ENCODE measurements around the gene SULF2. TPM values are rescaled to one million over a fixed set of nuclear protein-coding genes. Genes with fewer than 3 reads are reported as not detected.

Gene SULF2
- total RNA-seq, 2 experiments from 2014 or later, result 0.17 to 0.34 TPM

GRCh38 chr20:47703748-47704147 is 81.5 kb downstream of the SULF2 start:
- no peak for DNase-seq
- ChIA-PET POLR2A (no interaction called here), CTCF (interaction anchor here (0.6 to 1.4 kb wide), 3 partner anchors 8 to 1851 kb away, joined by 3 to 4 read pairs (median 4); no protein-coding TSS in a partner anchor)
- no peaks in the 10 kb centered on the region for H3K4me1 Mint-ChIP-seq (ENCODE audit: low read depth)
- H3K36me3 Mint-ChIP-seq, result no peaks in the 10 kb centered on the region
- no peak overlapping the region for H3K4me3 Mint-ChIP-seq
- H3K27me3 Mint-ChIP-seq, result peaks cover 5% of the 10 kb centered on the region
- no peak overlapping the region for H3K27ac Mint-ChIP-seq
- intact Hi-C loops (cut with micrococcal nuclease), result no loop called here
- H3K9me3 Mint-ChIP-seq, result no peaks in the 10 kb centered on the region

- H3K27ac Mint-ChIP-seq, result no peak overlapping the region
- DNase-seq, result no peak
- ChIA-PET POLR2A (no interaction called here), CTCF (no interaction called here)
- no peaks in the 10 kb centered on the region for H3K36me3 Mint-ChIP-seq
- intact Hi-C loops (cut with micrococcal nuclease), result no loop called here
- no peak overlapping the region for H3K4me3 Mint-ChIP-seq
- H3K27me3 Mint-ChIP-seq, result peaks cover 4% of the 10 kb centered on the region
- H3K4me1 Mint-ChIP-seq (ENCODE audit: low read depth), result no peaks in the 10 kb centered on the region
- H3K9me3 Mint-ChIP-seq, result no peaks in the 10 kb centered on the region
Observed at GRCh38 chr20:47701612-47702011, 83.7 kb downstream of the SULF2 start.

DNA sequence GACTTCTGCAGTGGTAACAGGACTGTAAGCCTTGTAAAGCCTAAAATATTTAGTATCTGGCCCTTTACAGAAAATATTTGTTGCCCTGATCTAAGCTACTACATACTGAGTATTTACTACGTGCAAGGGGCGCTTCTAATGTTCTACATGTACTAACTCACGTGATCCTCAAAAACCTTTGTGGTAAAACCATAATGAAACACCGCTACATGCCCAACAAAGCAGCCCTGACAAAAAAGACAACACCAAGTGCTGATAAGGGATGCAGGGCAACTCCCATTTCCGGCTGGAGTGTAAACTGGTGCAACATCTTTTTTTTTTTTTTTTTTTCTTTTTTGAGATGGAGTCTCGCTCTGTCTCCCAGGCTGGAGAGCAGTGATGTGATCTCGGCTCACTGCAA is 85.0 kb downstream of the SULF2 start:
- intact Hi-C loops (cut with micrococcal nuclease), result no loop called here
- H3K36me3 Mint-ChIP-seq, result no peaks in the 10 kb centered on the region
- H3K9me3 Mint-ChIP-seq, result peaks cover 2% of the 10 kb centered on the region
- no peak overlapping the region for H3K4me3 Mint-ChIP-seq
- H3K27ac Mint-ChIP-seq, result no peak overlapping the region
- no peak for DNase-seq
- POLR2A ChIA-PET, result no interaction called here
- H3K4me1 Mint-ChIP-seq (ENCODE audit: low read depth), result peaks cover 6% of the 10 kb centered on the region
- CTCF ChIA-PET, result no interaction called here
- peaks cover 4% of the 10 kb centered on the region for H3K27me3 Mint-ChIP-seq

DNA sequence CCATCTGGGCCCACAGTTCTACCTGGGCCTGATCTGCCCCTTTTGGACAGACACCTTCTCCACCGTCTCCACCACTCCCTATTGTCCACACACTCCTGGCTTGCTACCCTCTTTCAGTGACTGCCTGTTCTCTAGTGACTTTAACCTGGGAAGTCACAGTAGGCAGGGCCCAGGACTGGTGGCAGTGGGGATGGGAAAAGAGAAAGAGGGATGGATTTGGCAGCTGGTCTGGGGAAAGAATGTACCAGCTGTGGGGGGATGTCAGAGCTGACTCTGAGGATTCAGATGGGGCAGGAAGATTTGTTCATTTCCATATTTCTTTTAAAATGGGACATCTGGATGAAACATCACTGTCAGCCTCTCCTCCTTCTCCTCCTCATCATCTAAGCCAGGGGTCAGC is 85.5 kb downstream of the SULF2 start:
- no peaks in the 10 kb centered on the region for H3K36me3 Mint-ChIP-seq
- H3K4me3 Mint-ChIP-seq, result no peak overlapping the region
- intact Hi-C loops (cut with micrococcal nuclease), result no loop called here
- CTCF ChIA-PET, result no interaction called here
- H3K27ac Mint-ChIP-seq, result no peak overlapping the region
- no peak for DNase-seq
- peaks cover 2% of the 10 kb centered on the region for H3K9me3 Mint-ChIP-seq
- H3K27me3 Mint-ChIP-seq, result peaks cover 2% of the 10 kb centered on the region
- H3K4me1 Mint-ChIP-seq (ENCODE audit: low read depth), result peaks cover 11% of the 10 kb centered on the region
- POLR2A ChIA-PET, result no interaction called here

- ChIA-PET CTCF (no interaction called here), POLR2A (no interaction called here)
- H3K4me3 Mint-ChIP-seq, result no peak overlapping the region
Observed at GRCh38 chr20:47698142-47698541, 87.1 kb downstream of the SULF2 start.

GRCh38 chr20:47696856-47697255 is 88.4 kb downstream of the SULF2 start:
- intact Hi-C loops (cut with micrococcal nuclease), result no loop called here
- POLR2A ChIA-PET, result no interaction called here
- Mint-ChIP-seq H3K27me3 (no peaks in the 10 kb centered on the region), H3K36me3 (no peaks in the 10 kb centered on the region), H3K27ac (no peak overlapping the region), H3K4me3 (no peak overlapping the region), H3K4me1 (ENCODE audit: low read depth) (peaks cover 14% of the 10 kb centered on the region), H3K9me3 (peaks cover 2% of the 10 kb centered on the region)
- CTCF ChIA-PET, result no interaction called here
- no peak for DNase-seq

More at GRCh38 chr20:47698142-47698541, 87.1 kb downstream of the SULF2 start:
- no peak overlapping the region for H3K27ac Mint-ChIP-seq
- no peaks in the 10 kb centered on the region for H3K36me3 Mint-ChIP-seq
- H3K27me3 Mint-ChIP-seq, result no peaks in the 10 kb centered on the region
- peaks cover 14% of the 10 kb centered on the region for H3K4me1 Mint-ChIP-seq (ENCODE audit: low read depth)
- H3K9me3 Mint-ChIP-seq, result peaks cover 2% of the 10 kb centered on the region
- intact Hi-C loops (cut with micrococcal nuclease), result no loop called here
- DNase-seq, result no peak

DNA sequence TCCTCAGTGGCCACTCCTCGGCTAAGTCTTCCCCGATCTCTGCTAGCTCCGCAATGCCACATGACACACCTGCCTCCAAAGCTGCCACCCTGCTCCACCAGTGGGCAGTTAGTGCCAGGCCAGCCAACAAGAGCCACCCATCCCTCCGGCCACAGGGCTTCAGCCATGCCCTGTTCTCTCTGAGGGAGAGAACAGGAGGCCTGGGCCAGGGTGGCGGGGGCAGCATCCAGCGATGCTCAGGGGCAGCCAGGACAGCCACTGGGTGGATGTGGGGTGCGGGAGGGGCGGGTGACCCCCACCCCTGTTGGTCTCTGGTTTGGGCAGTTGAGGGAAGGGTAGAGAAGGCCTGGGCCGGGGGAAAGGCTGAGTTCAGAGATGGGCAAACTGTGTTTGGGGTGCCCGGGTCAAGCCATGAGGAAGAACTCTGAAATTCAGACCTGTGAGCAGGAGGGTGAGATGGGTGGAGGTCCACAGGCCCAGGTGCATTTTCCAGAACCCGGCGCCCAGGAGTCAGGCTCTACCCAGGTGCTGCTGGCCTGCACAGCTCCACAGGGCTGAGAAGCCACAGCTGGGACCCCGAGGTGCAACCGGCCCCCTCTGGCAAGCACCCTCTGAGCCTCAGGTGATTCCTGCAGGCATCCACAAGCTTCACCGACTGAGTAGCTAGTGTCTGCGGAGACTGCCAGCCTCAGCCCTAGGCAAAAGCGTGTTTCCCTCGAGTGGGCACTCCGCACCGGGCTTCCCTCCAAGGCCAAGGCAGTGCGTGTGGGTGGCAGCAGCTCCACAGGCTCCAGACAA is 91.1 kb downstream of the SULF2 start:
- Mint-ChIP-seq H3K36me3 (no peaks in the 10 kb centered on the region), H3K4me1 (ENCODE audit: low read depth) (peaks cover 14% of the 10 kb centered on the region), H3K9me3 (peaks cover 2% of the 10 kb centered on the region), H3K27me3 (no peaks in the 10 kb centered on the region), H3K4me3 (no peak overlapping the region), H3K27ac (no peak overlapping the region)
- ChIA-PET POLR2A (interaction anchor here (0.6 kb wide), 1 partner anchor 1132 kb away, joined by 3 read pairs; no protein-coding TSS in a partner anchor), CTCF (interaction anchor here (1.2 to 1.5 kb wide), 2 partner anchors 16 to 92 kb away, joined by 4 read pairs; no protein-coding TSS in a partner anchor)
- no peak for DNase-seq
- intact Hi-C loops (cut with micrococcal nuclease), result no loop called here

GRCh38 chr20:47691625-47692024 is 93.7 kb downstream of the SULF2 start:
- Mint-ChIP-seq H3K27me3 (no peaks in the 10 kb centered on the region), H3K4me1 (ENCODE audit: low read depth) (peaks cover 14% of the 10 kb centered on the region), H3K4me3 (no peak overlapping the region), H3K9me3 (peaks cover 2% of the 10 kb centered on the region), H3K36me3 (no peaks in the 10 kb centered on the region), H3K27ac (no peak overlapping the region)
- DNase-seq, result no peak
- ChIA-PET CTCF (interaction anchor here (0.9 to 2.1 kb wide), 3 partner anchors 13 to 929 kb away, joined by 4 to 7 read pairs (median 5); no protein-coding TSS in a partner anchor), POLR2A (no interaction called here)
- intact Hi-C loops (cut with micrococcal nuclease), result no loop called here

- Mint-ChIP-seq H3K4me3 (no peak overlapping the region), H3K4me1 (ENCODE audit: low read depth) (peaks cover 2% of the 10 kb centered on the region), H3K27me3 (no peaks in the 10 kb centered on the region), H3K36me3 (no peaks in the 10 kb centered on the region), H3K27ac (no peak overlapping the region), H3K9me3 (no peaks in the 10 kb centered on the region)
- ChIA-PET POLR2A (no interaction called here), CTCF (interaction anchor here (1.5 kb wide), 1 partner anchor 931 kb away, joined by 4 read pairs; no protein-coding TSS in a partner anchor)
- no peak for DNase-seq
- intact Hi-C loops (cut with micrococcal nuclease), result no loop called here
Observed at GRCh38 chr20:47689731-47690130, 95.5 kb downstream of the SULF2 start.

DNA sequence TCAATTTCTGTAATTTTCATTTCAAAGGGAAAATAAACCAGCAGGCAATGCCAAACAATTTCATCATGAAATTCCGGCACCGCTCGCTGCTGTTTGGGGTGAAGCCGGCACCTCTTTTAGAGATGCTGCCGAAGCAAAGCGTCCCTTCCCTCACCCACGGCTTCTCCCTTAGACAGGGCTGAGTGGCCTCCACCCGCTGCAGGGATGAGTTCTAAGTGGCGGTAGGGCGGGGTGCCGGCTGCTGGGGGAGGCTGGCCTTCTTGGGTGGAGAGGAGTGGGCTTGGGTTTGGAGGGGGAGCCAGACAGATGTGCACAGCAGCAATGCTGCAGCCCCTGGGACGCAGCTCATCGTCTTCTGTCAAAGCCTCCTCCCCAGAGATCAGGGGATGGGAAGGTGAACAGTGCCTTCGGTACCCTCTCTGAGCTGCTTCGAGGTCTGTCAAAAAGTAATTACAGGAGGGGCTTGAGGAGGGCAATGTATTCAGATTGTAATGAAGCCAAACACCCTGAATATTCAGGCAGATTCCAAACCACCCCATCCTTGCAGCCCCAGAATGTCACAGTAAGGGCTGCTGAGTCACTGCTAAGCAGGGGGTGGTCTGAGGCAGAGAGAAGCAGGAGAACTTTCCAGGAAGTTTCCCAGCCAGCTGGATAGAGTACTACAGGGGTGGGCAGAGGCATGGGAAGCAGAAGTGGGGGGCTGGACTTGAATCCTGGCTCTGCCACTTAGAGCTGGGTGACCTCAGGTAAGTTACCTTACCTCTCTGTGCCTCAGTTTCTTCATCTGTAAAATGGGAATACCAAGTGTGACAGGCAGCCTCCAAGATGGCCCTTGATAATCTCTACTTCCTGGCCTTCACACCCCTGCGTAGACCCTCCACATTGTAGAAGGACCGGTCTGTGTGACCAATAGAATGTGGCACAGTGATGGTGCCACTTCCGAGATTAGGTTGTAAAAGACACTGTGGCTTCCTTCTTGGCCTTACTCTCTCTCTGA is 96.6 kb downstream of the SULF2 start:
- no peaks in the 10 kb centered on the region for H3K9me3 Mint-ChIP-seq
- POLR2A ChIA-PET, result no interaction called here
- CTCF ChIA-PET, result no interaction called here
- no peak overlapping the region for H3K27ac Mint-ChIP-seq
- DNase-seq, result no peak
- no peaks in the 10 kb centered on the region for H3K36me3 Mint-ChIP-seq
- no peaks in the 10 kb centered on the region for H3K27me3 Mint-ChIP-seq
- intact Hi-C loops (cut with micrococcal nuclease), result no loop called here
- H3K4me1 Mint-ChIP-seq (ENCODE audit: low read depth), result no peaks in the 10 kb centered on the region
- no peak overlapping the region for H3K4me3 Mint-ChIP-seq

- intact Hi-C loops (cut with micrococcal nuclease), result no loop called here
- DNase-seq, result no peak
- H3K4me1 Mint-ChIP-seq (ENCODE audit: low read depth), result no peaks in the 10 kb centered on the region
- no peaks in the 10 kb centered on the region for H3K36me3 Mint-ChIP-seq
- CTCF ChIA-PET, result no interaction called here
- no peaks in the 10 kb centered on the region for H3K9me3 Mint-ChIP-seq
- H3K27ac Mint-ChIP-seq, result no peak overlapping the region
- no peaks in the 10 kb centered on the region for H3K27me3 Mint-ChIP-seq
- no peak overlapping the region for H3K4me3 Mint-ChIP-seq
- POLR2A ChIA-PET, result no interaction called here
Observed at GRCh38 chr20:47687095-47687987, 97.9 kb downstream of the SULF2 start.
